IPS DF 4.7 (cell line): ENCODE data around the gene MATCAP1.

Experiments
- DNase-seq: peaks from one replicate; pipeline ENCODE4 v3.0.0-alpha.2; 2013; ENCODE audit warnings: low spot score; ENCODE audit errors: extremely low read depth

MATCAP1 gene

GRCh38 chr16:67157892-67158635, 25.7 kb downstream of the MATCAP1 start:
- DNase-seq, result no peak

- no peak for DNase-seq
Observed at GRCh38 chr16:67157106-67157748, 26.5 kb downstream of the MATCAP1 start.

- no peak for DNase-seq
Observed at GRCh38 chr16:67156143-67156844, 27.5 kb downstream of the MATCAP1 start.

GRCh38 chr16:67155295-67156142, 28.2 kb downstream of the MATCAP1 start:
- DNase-seq, result no peak

GRCh38 chr16:67154578-67155294, 29.0 kb downstream of the MATCAP1 start:
- DNase-seq, result no peak

GRCh38 chr16:67151431-67152097, 32.2 kb downstream of the MATCAP1 start:
- no peak for DNase-seq

GRCh38 chr16:67150833-67151396, 32.8 kb downstream of the MATCAP1 start, which contains the start of gene B3GNT9:
TSS of gene B3GNT9 (minus strand) at chr16:67150998. CDS start at chr16:67150485, 513 bp downstream.
- DNase-seq, result no peak

- DNase-seq, result no peak
Observed at GRCh38 chr16:67150047-67150832, 33.5 kb downstream of the MATCAP1 start.

- DNase-seq, result no peak
Observed at GRCh38 chr16:67149276-67150046, 34.3 kb downstream of the MATCAP1 start.

- DNase-seq, result no peak
Observed at GRCh38 chr16:67148656-67149275, 35.0 kb downstream of the MATCAP1 start.

- DNase-seq, result no peak
Observed at GRCh38 chr16:67148221-67148620, 35.5 kb downstream of the MATCAP1 start.

GRCh38 chr16:67147437-67148140, 36.2 kb downstream of the MATCAP1 start:
- DNase-seq, result no peak

GRCh38 chr16:67146523-67147357, 37.0 kb downstream of the MATCAP1 start:
- DNase-seq, result no peak

- DNase-seq, result no peak
Observed at GRCh38 chr16:67145746-67146145, 38.0 kb downstream of the MATCAP1 start.

- DNase-seq, result no peak
Observed at GRCh38 chr16:67144943-67145342, 38.8 kb downstream of the MATCAP1 start.

- DNase-seq, result no peak
Observed at GRCh38 chr16:67142342-67142741, 41.4 kb downstream of the MATCAP1 start.
